Left cardiac atrium (tissue), 4 donors: ENCODE data around the gene CTSO. TPM values are rescaled to one million over a fixed set of nuclear protein-coding genes. Genes with fewer than 3 reads are reported as not detected.
"Not testable (repeated sequence)": the region's sequence is repeated elsewhere in the genome, so short reads cannot be mapped to it uniquely, and the experiment has no call there.

Experiments used
- ATAC-seq, 2 donors: fragments of 200-7000 bp; cut with Tn5 transposase; one replicate each; pipeline ENCODE4 v1.9.1; 2020; ENCODE audit warnings: mild to moderate bottlenecking in 2 of 2, moderate library complexity in 2 of 2
- DNase-seq: peaks from one replicate; pipeline ENCODE4 v3.0.0-alpha.2; 2020
- intact Hi-C, 2 donors: fragments of 100-400 bp; cut with DNase I; formaldehyde crosslinking; loops; one replicate each; pipeline versions ENCODE4 v1.14.1 to v1.15.1; 2022 to 2023
- total RNA-seq, 2 donors: library from RNA; stranded (reverse); fragmentation: NEBNext Ultra II Directional; extraction: Animal tissue kit (Norgen Biotek cat#: 25700); gene quantifications; one replicate each; pipeline ENCODE4 v1.2.1, GENCODE V29; 2021
- donor health status: DM: no; HTN: yes; CAD: no.
- donor health status: DM: no; HTN: yes; CAD: no; lungs with severe emphysema.
- donor health status: DM: yes; HTN: yes; CAD: no.
- donor health status: Dilated cardiomyopathy.

The CTSO gene
- total RNA-seq, 2 donors from 2014 or later: 10.0 to 10.2 TPM

- no peak for ATAC-seq
- intact Hi-C loops: no loop called here
- no peak for DNase-seq
Observed at GRCh38 chr4:155921597-155921996, 32.1 kb downstream of the CTSO start.

- intact Hi-C loops: no loop called here
- DNase-seq (no peak), ATAC-seq (no peak)
Observed at GRCh38 chr4:155914782-155915181, 38.9 kb downstream of the CTSO start.

GRCh38 chr4:155911905-155912304 is 41.8 kb downstream of the CTSO start:
- DNase-seq: no peak
- intact Hi-C loops: no loop called here
- peak in 1 of 2 donors; percentile 34 for ATAC-seq

GRCh38 chr4:155909615-155910226 is 43.9 kb downstream of the CTSO start:
- DNase-seq (no peak), ATAC-seq (no peak)
- intact Hi-C loops: no loop called here

- intact Hi-C loops: no loop called here
- ATAC-seq: no peak
Observed at GRCh38 chr4:155908187-155909139, 45.2 kb downstream of the CTSO start.

GRCh38 chr4:155907556-155907955 is 46.1 kb downstream of the CTSO start:
- intact Hi-C loops: no loop called here
- ATAC-seq (no peak), DNase-seq (no peak)

More at GRCh38 chr4:155908187-155909139, 45.2 kb downstream of the CTSO start:
- no peak for DNase-seq

- peak in 1 of 2 donors; percentile 27 for ATAC-seq
- no peak for DNase-seq
- intact Hi-C loops: no loop called here
Observed at GRCh38 chr4:155906554-155907247, 47.0 kb downstream of the CTSO start.

- intact Hi-C loops: no loop called here
- DNase-seq (no peak), ATAC-seq (no peak)
Observed at GRCh38 chr4:155904331-155904730, 49.3 kb downstream of the CTSO start.

GRCh38 chr4:155903453-155903852 is 50.2 kb downstream of the CTSO start, which contains the start of gene TDO2:
Gene TDO2 (plus strand): TSS chr4:155903696. CDS start chr4:155903759, 63 bp downstream.
- DNase-seq (no peak), ATAC-seq (no peak)
- intact Hi-C loops: no loop called here

- no peak for ATAC-seq
- no peak for DNase-seq
- intact Hi-C loops: no loop called here
Observed at GRCh38 chr4:155901013-155901412, 52.7 kb downstream of the CTSO start.

GRCh38 chr4:155900381-155900780 is 53.3 kb downstream of the CTSO start:
- ATAC-seq (peak; percentile 37 to 71), DNase-seq (no peak)
- intact Hi-C loops: no loop called here

GRCh38 chr4:155899891-155900290 is 53.8 kb downstream of the CTSO start:
- DNase-seq: no peak
- intact Hi-C loops: no loop called here

GRCh38 chr4:155898371-155898770 is 55.3 kb downstream of the CTSO start:
- intact Hi-C loops, ATAC-seq, DNase-seq: not testable (repeated sequence)

More at GRCh38 chr4:155899891-155900290, 53.8 kb downstream of the CTSO start:
- ATAC-seq: no peak

GRCh38 chr4:155891058-155891457 is 62.6 kb downstream of the CTSO start:
- ATAC-seq: no peak
- intact Hi-C loops: no loop called here
- no peak for DNase-seq

GRCh38 chr4:155889946-155890345 is 63.7 kb downstream of the CTSO start:
- no peak for DNase-seq
- ATAC-seq: no peak
- intact Hi-C loops: no loop called here

- peak; percentile 61 to 96 for ATAC-seq
- DNase-seq: no peak
- intact Hi-C loops: no loop called here
Observed at GRCh38 chr4:155889031-155889793, 64.5 kb downstream of the CTSO start.

GRCh38 chr4:155887847-155888570 is 65.7 kb downstream of the CTSO start:
- no peak for DNase-seq
- intact Hi-C loops: no loop called here
- no peak for ATAC-seq

GRCh38 chr4:155887045-155887444 is 66.6 kb downstream of the CTSO start:
- intact Hi-C loops: no loop called here
- no peak for ATAC-seq
- no peak for DNase-seq
